HepG2 (cell line): ENCODE data around the gene NGEF. TPM values are rescaled to one million over a fixed set of nuclear protein-coding genes. Genes with fewer than 3 reads are reported as not detected.

ENCODE experiments used
- ATAC-seq: fragments of 200-7000 bp; cut with Tn5 transposase; 3 replicates; pipeline ENCODE4 v1.9.1; 2020; ENCODE audit warnings: mild to moderate bottlenecking, moderate library complexity
- BruUV-seq: library from RNA; stranded (reverse); fragments of 400-500 nt; replicated peaks from 2 replicates; lab custom pipeline; 2021; lab: Mats Ljungman, UMichigan
- CTCF ChIA-PET: fragments of 300-600 bp; formaldehyde crosslinking; extraction: SDS; loops from one replicate; lab custom pipeline; 2021; ENCODE audit warnings: low total read pairs, inconsistent platforms, low intra/inter-chr PET ratio; lab: Yijun Ruan, JAX
- POLR2A ChIA-PET: fragments of 350-600 bp; sonication (Branson Sonifier 250); formaldehyde crosslinking; loops from one replicate; lab custom pipeline; 2020; ENCODE audit warnings: antibody characterized with exemption, inconsistent platforms; lab: Yijun Ruan, JAX
- DNase-seq: peaks from one replicate; pipeline ENCODE4 v3.0.0-alpha.2; 2015; ENCODE audit warnings: low spot score
- FAIRE-seq: peaks from 3 replicates; lab custom pipeline; 2011; peaks lifted over from hg19 to GRCh38; lab: Jason Lieb, UNC
- H2AFZ ChIP-seq: one replicate; pipeline ENCODE4 v1.6.1; 2011; ENCODE audit warnings: low read length, inconsistent platforms
- H3K27ac ChIP-seq: fragments of 300-600 bp; 3 replicates; pipeline ENCODE4 v1.8.0; 2011; ENCODE audit warnings: mixed run types, mild to moderate bottlenecking, mixed read lengths, low read length, inconsistent platforms; ENCODE audit not compliant: insufficient read depth; ENCODE audit errors: extremely low read length
- H3K27me3 ChIP-seq, 2 experiments: fragments of 200-600 bp in 1 of 2; 2 replicates in 1 of 2; 3 replicates in 1 of 2; pipeline versions ENCODE4 v1.6.0 to v1.8.0; 2011; ENCODE audit warnings: low read length in 2 of 2, mild to moderate bottlenecking in 2 of 2, moderate library complexity in 2 of 2, inconsistent platforms in 1 of 2; ENCODE audit not compliant: insufficient read depth in 2 of 2, control insufficient read depth in 1 of 2
- H3K36me3 ChIP-seq, 2 experiments: fragments of 200-600 bp in 1 of 2; replicated peaks in 1 of 2; 2 replicates in 1 of 2; 3 replicates in 1 of 2; pipeline versions ENCODE4 v1.5.1 to v1.8.0; 2011; ENCODE audit warnings: low read length in 2 of 2, inconsistent platforms in 1 of 2; ENCODE audit not compliant: insufficient read depth in 2 of 2, control insufficient read depth in 1 of 2
- H3K4me1 ChIP-seq: 2 replicates; pipeline ENCODE4 v1.5.1; 2012; ENCODE audit warnings: low read length, inconsistent platforms; ENCODE audit not compliant: insufficient read depth
- H3K4me2 ChIP-seq: 2 replicates; pipeline ENCODE4 v1.6.0; 2011; ENCODE audit warnings: low read depth, low read length, inconsistent platforms
- H3K4me3 ChIP-seq, 3 experiments: fragments of 200-600 bp in 1 of 3; sonication (generic), shearing (Covaris generic) in 1 of 3; replicated peaks in 1 of 3; 2 replicates each; pipeline ENCODE4 v1.5.1; 2011 to 2016; ENCODE audit warnings: low read length in 3 of 3, inconsistent platforms in 2 of 3, low read depth in 2 of 3, mild to moderate bottlenecking in 2 of 3, control low read depth in 1 of 3, mixed read lengths in 1 of 3; ENCODE audit not compliant: insufficient read depth in 1 of 3
- H3K79me2 ChIP-seq: one replicate; pipeline ENCODE4 v1.6.1; 2011; ENCODE audit warnings: low read length, inconsistent platforms; ENCODE audit not compliant: insufficient read depth
- H3K9ac ChIP-seq: 2 replicates; pipeline ENCODE4 v1.6.0; 2011; ENCODE audit warnings: mild to moderate bottlenecking, low read depth, low read length, inconsistent platforms; ENCODE audit not compliant: insufficient read depth
- H3K9me3 ChIP-seq: 2 replicates; pipeline ENCODE4 v1.5.1; 2012; ENCODE audit warnings: mild to moderate bottlenecking, low read length
- H4K20me1 ChIP-seq: 2 replicates; pipeline ENCODE4 v1.6.0; 2011; ENCODE audit warnings: inconsistent platforms, mild to moderate bottlenecking, low read length, moderate library complexity; ENCODE audit not compliant: insufficient read depth
- DRAP1 ChIP-seq: IDR thresholded peaks from 2 replicates; pipeline ENCODE4 v1.6.1; 2016; ENCODE audit warnings: missing genetic modification reagents, missing compliant biosample characterization
- EP300 ChIP-seq, 3 experiments: sonication (generic) in 1 of 3; formaldehyde crosslinking in 1 of 3; IDR thresholded peaks; 2 replicates each; pipeline versions ENCODE4 v1.5.1 to v1.6.1; 2011 to 2020; ENCODE audit warnings: low read depth in 2 of 3, low read length in 2 of 3, borderline replicate concordance in 1 of 3, improper control_type of control experiment in 1 of 3, mild to moderate bottlenecking in 1 of 3, missing genetic modification reagents in 1 of 3, moderate library complexity in 1 of 3
- FIP1L1 ChIP-seq: fragments of 200-400 bp; formaldehyde crosslinking; IDR thresholded peaks from 2 replicates; pipeline ENCODE4 v1.6.1; 2018; ENCODE audit warnings: low read depth, mild to moderate bottlenecking, low read length, moderate library complexity, borderline replicate concordance; ENCODE audit not compliant: insufficient read depth
- GABPB1 ChIP-seq: IDR thresholded peaks from 2 replicates; pipeline ENCODE4 v1.6.1; 2016; ENCODE audit warnings: mild to moderate bottlenecking, missing genetic modification reagents, moderate library complexity, missing compliant biosample characterization
- KAT8 ChIP-seq: IDR thresholded peaks from 2 replicates; pipeline ENCODE4 v1.6.1; 2016; ENCODE audit warnings: missing genetic modification reagents, missing compliant biosample characterization
- NFAT5 ChIP-seq: sonication (generic); formaldehyde crosslinking; IDR thresholded peaks from 2 replicates; pipeline ENCODE4 v1.4.0; 2020; ENCODE audit warnings: missing genetic modification reagents
- SMAD1 ChIP-seq: sonication (generic); formaldehyde crosslinking; IDR thresholded peaks from 2 replicates; pipeline ENCODE4 v1.4.0; 2020; ENCODE audit warnings: missing genetic modification reagents, low read depth, mild to moderate bottlenecking, borderline replicate concordance
- ZBTB7A ChIP-seq: sonication (generic); formaldehyde crosslinking; IDR thresholded peaks from 2 replicates; pipeline ENCODE4 v1.8.0; 2022; ENCODE audit warnings: mild to moderate bottlenecking, missing genetic modification reagents
- ZNF253 ChIP-seq: sonication (generic); formaldehyde crosslinking; IDR thresholded peaks from 2 replicates; pipeline ENCODE4 v1.8.0; 2022; ENCODE audit warnings: mild to moderate bottlenecking, missing genetic modification reagents, borderline replicate concordance
- ZNF543 ChIP-seq: sonication (generic); formaldehyde crosslinking; IDR thresholded peaks from 2 replicates; pipeline ENCODE4 v1.4.0; 2020; ENCODE audit warnings: mild to moderate bottlenecking, missing genetic modification reagents
- ZNF580 ChIP-seq: IDR thresholded peaks from 2 replicates; pipeline ENCODE4 v1.6.1; 2016; ENCODE audit warnings: low read depth, borderline replicate concordance
- ZNF614 ChIP-seq: IDR thresholded peaks from 2 replicates; pipeline ENCODE4 v1.6.1; 2018; ENCODE audit warnings: missing biosample characterization, missing genetic modification reagents, inconsistent platforms, borderline replicate concordance
- ZNF644 ChIP-seq: IDR thresholded peaks from 2 replicates; pipeline ENCODE4 v1.6.1; 2016; ENCODE audit warnings: low read depth
- ZNF770 ChIP-seq: sonication (generic); formaldehyde crosslinking; IDR thresholded peaks from 2 replicates; pipeline ENCODE4 v1.5.0; 2020; ENCODE audit warnings: mild to moderate bottlenecking, missing genetic modification reagents
- ZNF883 ChIP-seq: sonication (generic); formaldehyde crosslinking; IDR thresholded peaks from 2 replicates; pipeline ENCODE4 v1.5.1; 2020; ENCODE audit warnings: mild to moderate bottlenecking, missing genetic modification reagents; ENCODE audit errors: not compliant biosample characterization
- whole genome bisulfite sequencing: methylation state at CpG from one replicate; pipeline ENCODE4 v1.1.6; 2017; ENCODE audit warnings: low lambda C conversion rate; 5-methylcytosine and 5-hydroxymethylcytosine counted together
- in situ Hi-C: cut with HindIII; loops from 2 replicates; pipeline ENCODE4 v1.10.0; 2017; ENCODE audit warnings: low pct_unique_long_range_greater_than_20kb; ENCODE audit not compliant: extremely low pct_ligation_motif_present
- intact Hi-C: fragments of 100-400 bp; cut with micrococcal nuclease; formaldehyde crosslinking; loops from one replicate; pipeline ENCODE4 v1.10.0; 2022; ENCODE audit not compliant: unreplicated experiment
- polyA plus RNA-seq, 8 experiments: library from polyadenylated mRNA; depleted of rRNA in 3 of 8; stranded (reverse) in 7 of 8; unstranded in 1 of 8; fragments of >200 nt; fragmentation: Illumina TruSeq in 4 of 8; extraction: Trizol in 4 of 8; gene quantifications; 2 replicates each; pipeline versions ENCODE4 v1.2.1 to v1.2.3, GENCODE V29; 2011 to 2016; ENCODE audit warnings: low read depth in 4 of 8, missing spikeins in 1 of 8, mixed read lengths in 1 of 8; ENCODE audit not compliant: insufficient read depth in 1 of 8
- total RNA-seq, 5 experiments: library from RNA; depleted of rRNA; stranded (reverse); fragments of >200 nt; fragmentation: Illumina TruSeq; extraction: Trizol; gene quantifications; 2 replicates each; pipeline ENCODE4 v1.2.3, GENCODE V29; 2016; ENCODE audit warnings: low read depth in 1 of 5

Gene NGEF
- total and polyA plus RNA-seq, 2 of the 13 experiments (the other 11 are each of a cell fraction or from before 2014, with no cell fraction given) = 14.4 to 36.9 TPM

- ChIA-PET POLR2A (no interaction called here), CTCF (no interaction called here)
- Histone ChIP-seq H3K27ac (no peak overlapping the region), H3K4me3 (no peak overlapping the region), H3K4me2 (no peak overlapping the region), H4K20me1 (no peaks in the 10 kb centered on the region), H3K4me1 (no peaks in the 10 kb centered on the region), H3K36me3 (peaks cover 12 to 24% of the 10 kb centered on the region in 2 experiments; a peak in 4 of 5 replicates), H3K9ac (no peak overlapping the region), H3K9me3 (no peaks in the 10 kb centered on the region), H2AFZ (no peak overlapping the region), H3K79me2 (no peaks in the 10 kb centered on the region), H3K27me3 (no peaks in the 10 kb centered on the region)
- WGBS = 94% methylated on average over 9 of the region's 9 CpGs
- no peak for FAIRE-seq
- intact Hi-C loops (no loop called here), in situ Hi-C loops (no loop called here)
- no TSS peak for BruUV-seq
- no peak for ATAC-seq
- DNase-seq = no peak
- TF ChIP-seq GABPB1 (CRISPR knock-in tag) = no peak
- TF ChIP-seq ZNF770 = no peak
- TF ChIP-seq ZNF253 = no peak
- no peak for TF ChIP-seq ZNF883 (CRISPR knock-in tag)
- no peak for TF ChIP-seq ZNF644 (CRISPR knock-in tag)
- no peak for TF ChIP-seq KAT8
- TF ChIP-seq NFAT5 (CRISPR knock-in tag) = no peak
- no peak for TF ChIP-seq ZNF614 (CRISPR knock-in tag)
- no peak for TF ChIP-seq ZNF543 (CRISPR knock-in tag)
- no peak for TF ChIP-seq FIP1L1
- TF ChIP-seq DRAP1 (CRISPR knock-in tag) = no peak
- no peak for TF ChIP-seq SMAD1 (CRISPR knock-in tag)
- no peak for TF ChIP-seq ZBTB7A (CRISPR knock-in tag)
- TF ChIP-seq ZNF580 (CRISPR knock-in tag) = no peak
- no peak for TF ChIP-seq EP300 (IDR thresholded peaks at IDR 0.05; ENCODE audit: low read depth in 2 of 2, low read length in 2 of 2)
- no peak for TF ChIP-seq EP300 (CRISPR knock-in tag; IDR thresholded peaks at IDR 0.05; ENCODE audit: borderline replicate concordance)
Observed at GRCh38 chr2:232896720-232897597, 116.1 kb downstream of the NGEF start.
